Loucy (cell line): ENCODE results near the gene MRPL12.

Source experiments
- H2AFZ ChIP-seq: fragments of 200-600 bp; sonication (generic); 2 replicates; pipeline ENCODE4 v1.6.0; 2016; ENCODE audit warnings: antibody characterized with exemption, mild to moderate bottlenecking, low read length, moderate library complexity
- H3F3A ChIP-seq: fragments of 200-600 bp; 2 replicates; pipeline ENCODE4 v1.6.0; 2016; ENCODE audit warnings: antibody characterized with exemption, low read depth, mild to moderate bottlenecking
- H3K27me3 ChIP-seq: fragments of 200-600 bp; sonication (generic); 2 replicates; pipeline ENCODE4 v1.6.1; 2014; ENCODE audit warnings: low read length, mild to moderate bottlenecking; ENCODE audit not compliant: insufficient read depth, poor library complexity, severe bottlenecking
- H3K36me3 ChIP-seq: fragments of 200-600 bp; sonication (generic); 2 replicates; pipeline ENCODE4 v1.6.1; 2016; ENCODE audit warnings: low read length; ENCODE audit not compliant: insufficient read depth
- H3K4me1 ChIP-seq: fragments of 200-600 bp; sonication (generic); 2 replicates; pipeline ENCODE4 v1.5.1; 2014; ENCODE audit warnings: low read length, mild to moderate bottlenecking; ENCODE audit not compliant: insufficient read depth, poor library complexity, severe bottlenecking
- H3K4me2 ChIP-seq: fragments of 200-600 bp; sonication (generic); 2 replicates; pipeline ENCODE4 v1.6.0; 2014; ENCODE audit warnings: antibody characterized with exemption, low read length, low read depth, mild to moderate bottlenecking; ENCODE audit not compliant: poor library complexity, severe bottlenecking
- H3K4me3 ChIP-seq: fragments of 200-600 bp; sonication (generic); 2 replicates; pipeline ENCODE4 v1.5.1; 2014; ENCODE audit warnings: low read length, mild to moderate bottlenecking, mixed read lengths; ENCODE audit not compliant: poor library complexity, severe bottlenecking
- H3K79me2 ChIP-seq: fragments of 200-600 bp; sonication (generic); 2 replicates; pipeline ENCODE4 v1.6.1; 2014; ENCODE audit warnings: low read length; ENCODE audit not compliant: insufficient read depth
- H3K9ac ChIP-seq: fragments of 200-600 bp; sonication (generic); 2 replicates; pipeline ENCODE4 v1.6.0; 2014; ENCODE audit warnings: mild to moderate bottlenecking, low read depth, low read length, moderate library complexity; ENCODE audit not compliant: poor library complexity, severe bottlenecking
- H3K9me2 ChIP-seq: fragments of 200-600 bp; sonication (generic); replicated peaks from 2 replicates; pipeline ENCODE4 v1.6.1; 2016; ENCODE audit warnings: low read depth, low read length, mixed read lengths
- H3K9me3 ChIP-seq: fragments of 200-600 bp; sonication (generic); 2 replicates; pipeline ENCODE4 v1.6.1; 2014; ENCODE audit warnings: mild to moderate bottlenecking, antibody characterized with exemption, low read length, low read depth; ENCODE audit not compliant: insufficient read depth
- H4K20me1 ChIP-seq: fragments of 200-600 bp; sonication (generic); 2 replicates; pipeline ENCODE4 v1.6.0; 2014; ENCODE audit warnings: antibody characterized with exemption, low read length, mild to moderate bottlenecking; ENCODE audit not compliant: insufficient read depth, poor library complexity, severe bottlenecking
- EZH2phosphoT487 ChIP-seq: fragments of 200-600 bp; IDR thresholded peaks from 2 replicates; pipeline ENCODE4 v1.6.1; 2018; ENCODE audit warnings: antibody characterized with exemption, mild to moderate bottlenecking, moderate library complexity, borderline replicate concordance
- TF ChIP-seq, protein P1 (sequence below): fragments of 200-600 bp; sonication (generic); conservative IDR thresholded peaks from 2 replicates; pipeline ENCODE4 v1.5.1; 2014; ENCODE audit warnings: mild to moderate bottlenecking, antibody characterized with exemption, low read length

Gene MRPL12

DNA sequence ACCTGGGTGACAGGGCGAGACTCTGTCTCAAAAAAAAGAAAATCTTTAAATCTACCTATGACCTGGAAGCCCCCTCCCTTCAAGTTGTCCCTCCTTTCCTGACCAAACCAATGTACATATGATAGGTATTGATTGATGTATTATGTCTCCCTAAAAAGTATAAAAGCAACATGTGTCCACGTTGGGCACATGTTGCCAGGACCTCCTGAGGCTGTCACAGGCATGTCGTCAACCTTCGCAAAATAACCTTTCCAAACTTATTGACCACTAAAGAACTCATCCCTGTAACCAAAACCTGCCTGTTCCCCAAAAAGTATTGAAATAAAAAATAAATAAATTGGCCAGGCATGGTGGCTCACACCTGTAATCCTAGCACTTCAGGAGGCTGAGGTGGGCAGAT, 41.2 kb upstream of the MRPL12 start:
- H3K4me1 ChIP-seq, result peaks cover 30% of the 10 kb centered on the region
- TF ChIP-seq, protein P1, sequence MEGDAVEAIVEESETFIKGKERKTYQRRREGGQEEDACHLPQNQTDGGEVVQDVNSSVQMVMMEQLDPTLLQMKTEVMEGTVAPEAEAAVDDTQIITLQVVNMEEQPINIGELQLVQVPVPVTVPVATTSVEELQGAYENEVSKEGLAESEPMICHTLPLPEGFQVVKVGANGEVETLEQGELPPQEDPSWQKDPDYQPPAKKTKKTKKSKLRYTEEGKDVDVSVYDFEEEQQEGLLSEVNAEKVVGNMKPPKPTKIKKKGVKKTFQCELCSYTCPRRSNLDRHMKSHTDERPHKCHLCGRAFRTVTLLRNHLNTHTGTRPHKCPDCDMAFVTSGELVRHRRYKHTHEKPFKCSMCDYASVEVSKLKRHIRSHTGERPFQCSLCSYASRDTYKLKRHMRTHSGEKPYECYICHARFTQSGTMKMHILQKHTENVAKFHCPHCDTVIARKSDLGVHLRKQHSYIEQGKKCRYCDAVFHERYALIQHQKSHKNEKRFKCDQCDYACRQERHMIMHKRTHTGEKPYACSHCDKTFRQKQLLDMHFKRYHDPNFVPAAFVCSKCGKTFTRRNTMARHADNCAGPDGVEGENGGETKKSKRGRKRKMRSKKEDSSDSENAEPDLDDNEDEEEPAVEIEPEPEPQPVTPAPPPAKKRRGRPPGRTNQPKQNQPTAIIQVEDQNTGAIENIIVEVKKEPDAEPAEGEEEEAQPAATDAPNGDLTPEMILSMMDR, result no peak
- TF ChIP-seq EZH2phosphoT487, result no peak
- no peaks in the 10 kb centered on the region for H3K36me3 ChIP-seq
- H3K9ac ChIP-seq, result no peak overlapping the region
- peaks cover 27% of the 10 kb centered on the region for H3K79me2 ChIP-seq
- no peak overlapping the region for H3K4me2 ChIP-seq
- no peaks in the 10 kb centered on the region for H3K27me3 ChIP-seq
- no peak overlapping the region for H3K4me3 ChIP-seq
- H4K20me1 ChIP-seq, result peaks cover 3% of the 10 kb centered on the region
- H3F3A ChIP-seq, result peaks cover 8% of the 10 kb centered on the region
- no peak overlapping the region for H2AFZ ChIP-seq
- no peaks in the 10 kb centered on the region for H3K9me3 ChIP-seq
- no peaks in the 10 kb centered on the region for H3K9me2 ChIP-seq

DNA sequence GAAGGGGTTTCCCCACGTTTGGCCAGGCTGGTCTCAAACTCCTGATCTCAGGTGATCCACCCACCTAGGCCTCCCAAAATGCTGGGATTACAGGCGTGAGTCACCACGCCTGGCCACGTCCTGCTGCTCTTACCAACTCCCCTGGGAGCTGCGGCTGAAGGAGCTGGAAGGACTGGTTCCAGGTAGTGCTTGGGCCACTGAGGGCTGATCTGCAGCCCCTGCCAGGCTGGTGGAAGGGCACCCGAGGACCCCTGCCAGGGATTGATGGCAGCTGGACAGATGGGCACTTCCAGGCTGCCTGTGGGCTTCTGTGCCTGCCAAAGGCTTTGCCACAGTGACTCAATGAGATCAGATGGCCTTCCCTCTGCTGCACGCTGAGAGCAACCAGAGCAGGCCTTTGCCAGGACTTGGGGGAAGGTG, 39.1 kb upstream of the MRPL12 start:
- peaks cover 38% of the 10 kb centered on the region for H3K4me1 ChIP-seq
- peaks cover 10% of the 10 kb centered on the region for H4K20me1 ChIP-seq
- no peak overlapping the region for H2AFZ ChIP-seq
- H3K9me2 ChIP-seq, result no peaks in the 10 kb centered on the region
- no peaks in the 10 kb centered on the region for H3K36me3 ChIP-seq
- no peak overlapping the region for H3K4me2 ChIP-seq
- no peak overlapping the region for H3K9ac ChIP-seq
- peaks cover 47% of the 10 kb centered on the region for H3K79me2 ChIP-seq
- no peak overlapping the region for H3K4me3 ChIP-seq
- H3F3A ChIP-seq, result peaks cover 8% of the 10 kb centered on the region
- H3K9me3 ChIP-seq, result no peaks in the 10 kb centered on the region
- TF ChIP-seq, protein P1, result no peak
- TF ChIP-seq EZH2phosphoT487, result no peak
- no peaks in the 10 kb centered on the region for H3K27me3 ChIP-seq

DNA sequence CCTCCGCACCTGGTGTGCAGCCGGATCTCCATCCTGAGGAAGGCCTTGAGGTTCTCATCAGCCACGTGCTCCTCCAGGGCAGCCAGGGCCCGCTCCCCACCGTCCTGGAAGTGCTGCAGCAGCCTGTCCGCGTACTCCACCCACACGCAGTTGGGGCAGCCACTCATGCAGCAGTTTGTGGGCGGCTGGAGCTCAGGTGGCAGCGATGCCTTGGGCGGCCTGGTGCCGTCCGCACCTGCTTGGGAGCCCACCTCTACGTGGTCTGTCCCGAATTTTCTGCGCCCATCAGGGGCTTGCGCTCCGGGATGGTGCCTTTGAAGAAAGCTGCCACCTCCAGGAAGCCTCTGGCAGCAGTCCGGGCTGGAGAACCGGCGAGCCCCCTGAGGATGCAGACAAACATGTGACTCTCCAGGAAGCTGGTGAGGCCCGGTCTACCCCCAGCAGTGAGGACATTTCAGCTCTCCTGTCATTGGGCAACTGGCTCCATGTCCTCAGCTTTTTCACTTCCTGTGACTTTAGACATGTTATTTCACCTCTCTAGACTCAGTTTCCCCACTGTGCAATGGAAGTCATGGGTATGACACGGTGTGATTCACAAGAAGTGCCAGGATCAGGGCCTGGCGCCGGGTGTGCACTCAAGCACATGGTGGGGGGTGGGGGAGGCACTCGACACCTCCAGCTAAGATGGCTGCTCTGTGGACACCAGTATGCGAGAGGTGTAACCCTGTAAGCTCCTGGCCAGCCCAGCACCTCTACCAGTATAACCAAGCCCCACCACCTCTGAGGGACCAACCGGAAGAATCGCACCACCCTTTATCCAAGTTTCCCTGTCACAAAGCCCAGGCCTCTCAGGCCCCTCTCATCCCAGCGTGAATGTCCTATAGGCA, 37.7 kb upstream of the MRPL12 start:
- TF ChIP-seq, protein P1, result no peak
- no peak for TF ChIP-seq EZH2phosphoT487
- Histone ChIP-seq H3K4me2 (peak overlapping the region; percentile 98), H4K20me1 (peaks cover 18% of the 10 kb centered on the region), H3F3A (peaks cover 8% of the 10 kb centered on the region), H3K9ac (peak overlapping the region; percentile 99), H3K9me3 (no peaks in the 10 kb centered on the region), H2AFZ (peak overlapping the region; percentile 53; the same call in 1 of the 2 replicates), H3K27me3 (no peaks in the 10 kb centered on the region), H3K36me3 (no peaks in the 10 kb centered on the region), H3K9me2 (no peaks in the 10 kb centered on the region), H3K79me2 (peaks cover 61% of the 10 kb centered on the region), H3K4me1 (peaks cover 38% of the 10 kb centered on the region), H3K4me3 (peak overlapping the region; percentile 98)
